GM18519 (cell line): Measurements from ENCODE around the gene JMJD7.

Experiments used
- ATAC-seq: cut with Tn5 transposase; IDR thresholded peaks from one replicate; pipeline ENCODE4 v1.9.1; 2021; ENCODE audit warnings: mild to moderate bottlenecking, moderate library complexity; ENCODE audit not compliant: unreplicated experiment, low FRiP score

Gene JMJD7

GRCh38 chr15:41798607-41799487, 29.0 kb upstream of the JMJD7 start:
- no peak for ATAC-seq

DNA sequence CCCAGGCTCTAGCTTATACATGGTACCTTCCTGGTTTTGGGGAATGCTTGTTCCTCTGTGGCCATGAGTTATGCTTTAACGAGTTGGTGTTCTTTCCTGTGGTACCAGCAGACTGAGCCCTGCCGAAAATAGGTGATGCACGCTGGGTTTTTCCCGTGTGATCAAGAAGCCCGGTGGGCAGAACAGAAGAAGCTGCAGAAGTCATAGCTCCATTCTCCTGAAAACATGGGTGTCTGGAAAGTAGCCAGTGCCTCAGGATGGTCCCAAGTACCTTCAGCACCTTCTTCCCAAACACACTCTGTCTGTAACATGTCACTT, 28.4 kb upstream of the JMJD7 start:
- ATAC-seq, result no peak

GRCh38 chr15:41801185-41801584, 26.7 kb upstream of the JMJD7 start:
- no peak for ATAC-seq

GRCh38 chr15:41801850-41802455, 25.9 kb upstream of the JMJD7 start:
- ATAC-seq, result no peak

- no peak for ATAC-seq
Measured at GRCh38 chr15:41804361-41804760, 23.5 kb upstream of the JMJD7 start.

DNA sequence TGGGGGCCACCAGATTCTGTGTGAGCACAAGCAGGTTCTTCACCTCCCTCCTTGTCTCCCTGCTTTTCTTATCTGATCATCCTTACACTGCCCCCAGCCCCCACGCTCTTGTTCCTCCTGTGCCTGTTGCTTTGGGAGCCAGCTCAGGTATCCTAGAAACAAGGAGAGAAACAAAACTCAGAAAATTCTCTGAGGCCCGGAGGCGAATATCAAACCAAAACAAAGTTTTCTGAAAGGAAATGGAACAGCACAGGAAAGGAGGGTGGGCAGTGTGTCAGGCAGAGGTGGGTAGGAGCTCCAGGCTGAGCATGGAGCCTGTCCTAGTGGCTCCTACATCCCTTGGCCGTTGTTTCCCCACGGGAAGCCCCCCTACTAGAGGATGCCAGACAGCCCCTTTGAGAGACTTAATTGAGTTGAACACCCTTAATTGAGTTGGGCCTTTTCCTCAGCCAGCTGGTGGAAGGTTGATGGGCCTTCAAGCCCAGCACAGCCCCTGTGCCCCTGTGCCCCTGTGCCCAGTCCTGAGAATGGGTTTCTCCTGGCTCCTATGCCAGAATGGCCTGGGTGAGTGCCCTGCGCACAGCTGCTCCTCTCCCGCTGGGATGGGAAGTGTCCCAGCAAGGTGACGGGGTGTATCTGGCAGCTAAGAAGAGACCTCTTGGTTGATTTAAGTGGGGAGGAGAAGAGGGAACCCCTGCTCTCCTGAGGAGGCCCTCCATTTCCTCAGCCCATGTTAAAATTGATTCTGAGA, 22.8 kb upstream of the JMJD7 start:
- ATAC-seq, result no peak

GRCh38 chr15:41805711-41806110, 22.2 kb upstream of the JMJD7 start:
- no peak for ATAC-seq

DNA sequence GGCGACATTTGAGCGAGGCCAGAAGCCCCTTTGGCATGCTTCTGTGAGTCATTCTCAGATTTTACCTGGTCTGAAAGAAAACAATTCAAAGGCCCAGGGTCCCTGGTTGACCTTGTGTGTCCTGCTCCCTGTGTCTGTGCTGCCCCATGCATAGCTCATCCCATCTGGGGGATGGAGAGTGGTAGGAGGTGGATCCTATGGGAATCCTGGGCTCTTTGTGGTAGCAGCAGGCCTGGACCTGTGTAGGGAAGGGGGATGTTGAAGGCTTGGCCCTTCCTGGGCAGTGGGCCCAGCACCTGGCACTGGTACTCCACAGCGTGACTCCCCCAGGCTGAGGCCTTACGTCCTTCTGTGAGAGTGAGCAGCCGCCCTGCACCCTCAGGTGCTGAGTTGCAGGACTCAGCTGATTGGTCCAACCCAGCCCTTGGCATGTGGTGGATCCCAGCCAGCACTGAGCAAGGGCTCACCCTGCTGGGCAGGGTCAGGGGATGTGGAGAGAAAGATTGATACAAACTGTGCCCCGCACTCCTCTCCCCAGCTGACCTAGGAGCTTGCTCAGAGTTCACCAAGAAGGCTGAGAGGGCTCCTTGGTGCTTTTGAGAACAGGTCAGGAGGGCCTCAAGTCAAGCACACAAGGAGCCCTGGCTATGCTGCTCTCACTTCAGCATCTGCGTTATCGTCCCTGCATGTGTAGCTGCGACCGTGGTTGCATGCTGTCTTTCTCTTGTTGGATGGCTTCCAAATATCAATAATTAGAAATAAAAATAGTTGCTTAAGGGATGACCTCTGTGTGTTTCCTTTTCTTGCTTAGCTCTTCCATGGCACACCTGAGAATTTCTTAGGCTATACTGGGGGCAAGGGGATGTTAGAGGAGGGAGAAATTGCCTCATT, 21.4 kb upstream of the JMJD7 start:
- no peak for ATAC-seq

DNA sequence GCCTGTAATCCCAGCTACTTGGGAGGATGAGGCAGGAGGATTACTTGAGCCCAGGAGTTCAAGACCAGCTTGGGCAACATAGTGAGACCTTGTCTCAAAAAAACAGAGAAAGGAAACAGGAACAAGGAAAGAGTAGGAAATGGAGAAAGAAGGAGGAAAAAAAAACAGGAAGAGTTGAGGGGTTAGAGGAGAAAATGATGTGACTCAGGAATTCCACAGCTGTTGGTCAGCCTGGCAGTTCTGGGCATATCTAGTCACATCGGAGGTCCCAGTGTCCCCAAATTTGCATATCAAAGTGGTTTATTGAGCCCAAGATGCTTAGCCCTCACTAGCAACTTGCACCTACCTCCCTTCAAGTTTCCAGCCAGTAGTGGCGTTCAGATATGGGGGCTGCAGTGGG, 18.8 kb upstream of the JMJD7 start:
- ATAC-seq, result no peak

- ATAC-seq, result no peak
Measured at GRCh38 chr15:41809526-41810220, 18.2 kb upstream of the JMJD7 start.

DNA sequence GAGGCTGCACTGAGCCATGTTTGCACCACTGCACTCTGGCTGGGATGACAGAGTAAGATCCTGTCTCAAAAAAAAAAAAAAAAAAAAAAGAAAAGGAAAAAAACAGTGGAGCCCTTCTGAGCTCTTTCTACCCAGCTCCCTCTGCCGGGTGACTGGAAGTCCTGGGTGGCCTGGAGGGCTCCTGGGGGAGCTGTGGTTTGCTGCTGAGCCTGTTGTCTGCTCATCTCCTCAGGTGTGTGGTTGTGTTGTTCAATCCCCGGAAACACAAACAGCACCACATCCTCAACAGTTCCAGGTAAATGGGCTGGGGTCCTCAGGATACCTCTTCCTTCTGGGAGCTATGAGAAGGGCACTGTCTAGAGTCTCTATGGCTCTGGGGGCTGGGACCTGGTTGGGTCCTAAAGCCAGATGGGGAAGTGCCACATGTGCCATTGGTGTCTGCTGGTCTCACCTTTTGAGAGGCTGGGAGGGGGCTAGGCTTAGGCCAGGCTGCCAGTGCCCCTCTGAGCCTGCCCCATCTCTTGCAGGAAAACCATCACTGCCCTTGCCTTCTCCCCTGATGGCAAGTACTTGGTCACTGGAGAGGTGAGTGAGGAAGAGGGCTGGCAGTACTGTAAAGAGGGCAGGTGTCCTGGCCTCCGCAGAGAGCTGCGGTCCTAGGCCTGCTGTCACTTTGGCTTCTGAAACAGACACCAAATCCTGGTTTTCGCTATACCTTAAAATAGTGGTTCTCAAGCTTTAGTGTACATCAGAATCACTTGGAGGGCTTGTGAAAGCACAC, 17.1 kb upstream of the JMJD7 start:
- ATAC-seq, result no peak

DNA sequence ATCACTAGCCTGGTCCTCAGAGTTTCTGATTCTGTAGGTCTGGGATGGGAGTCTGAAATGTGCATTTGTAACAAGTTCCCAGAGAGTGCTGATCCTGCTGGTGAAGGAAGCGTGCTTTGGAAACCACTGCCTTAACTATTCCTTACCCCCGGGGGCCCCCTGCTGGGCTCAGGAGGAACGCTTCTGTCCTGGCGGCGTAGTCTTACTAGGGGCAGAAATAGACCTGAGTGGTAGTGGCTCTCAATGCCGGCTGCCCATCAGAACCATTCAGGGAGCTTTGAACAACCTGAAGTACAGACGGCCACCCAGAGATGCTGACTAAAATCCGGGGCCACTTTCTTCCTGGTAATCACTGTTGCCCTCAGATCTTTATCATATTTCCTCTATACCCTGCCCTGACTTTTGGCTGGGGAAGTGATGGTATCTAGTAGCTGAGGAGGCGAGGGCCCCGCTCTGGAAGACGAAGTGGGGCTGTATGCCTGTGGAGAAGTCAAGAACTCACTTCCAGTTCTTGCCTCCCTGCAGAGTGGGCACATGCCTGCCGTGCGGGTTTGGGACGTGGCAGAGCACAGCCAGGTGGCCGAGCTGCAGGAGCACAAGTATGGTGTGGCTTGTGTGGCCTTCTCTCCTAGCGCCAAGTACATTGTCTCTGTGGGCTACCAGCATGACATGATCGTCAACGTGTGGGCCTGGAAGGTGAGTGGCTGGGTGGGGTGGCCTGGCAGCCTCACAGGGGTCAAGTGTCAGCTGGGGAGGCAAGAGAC, 16.3 kb upstream of the JMJD7 start:
- no peak for ATAC-seq

DNA sequence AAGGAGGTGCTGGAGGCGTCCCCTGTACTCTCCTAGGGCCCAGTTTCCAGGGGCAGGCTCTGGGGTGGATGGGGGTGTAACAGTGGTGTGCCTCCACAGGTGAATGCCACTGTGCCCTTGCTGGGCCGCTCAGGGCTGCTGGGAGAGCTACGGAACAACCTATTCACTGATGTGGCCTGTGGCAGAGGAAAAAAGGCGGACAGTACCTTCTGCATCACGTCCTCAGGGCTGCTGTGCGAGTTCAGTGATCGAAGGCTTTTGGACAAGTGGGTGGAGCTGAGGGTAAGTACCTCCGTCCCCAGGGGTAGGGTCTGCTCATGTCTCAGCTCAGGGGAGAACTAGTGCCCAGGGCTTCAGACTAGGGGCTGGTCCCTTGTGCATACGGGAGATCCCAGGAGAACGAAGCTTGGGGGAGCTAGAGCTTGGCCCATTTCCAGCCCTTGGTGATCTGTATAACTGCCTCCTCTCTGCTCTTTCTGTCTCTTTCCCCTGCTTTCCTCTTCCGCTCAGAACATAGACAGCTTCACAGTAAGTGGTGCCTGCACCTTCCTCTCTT, 15.0 kb upstream of the JMJD7 start:
- ATAC-seq, result no peak

- no peak for ATAC-seq
Measured at GRCh38 chr15:41813426-41813825, 14.5 kb upstream of the JMJD7 start.

DNA sequence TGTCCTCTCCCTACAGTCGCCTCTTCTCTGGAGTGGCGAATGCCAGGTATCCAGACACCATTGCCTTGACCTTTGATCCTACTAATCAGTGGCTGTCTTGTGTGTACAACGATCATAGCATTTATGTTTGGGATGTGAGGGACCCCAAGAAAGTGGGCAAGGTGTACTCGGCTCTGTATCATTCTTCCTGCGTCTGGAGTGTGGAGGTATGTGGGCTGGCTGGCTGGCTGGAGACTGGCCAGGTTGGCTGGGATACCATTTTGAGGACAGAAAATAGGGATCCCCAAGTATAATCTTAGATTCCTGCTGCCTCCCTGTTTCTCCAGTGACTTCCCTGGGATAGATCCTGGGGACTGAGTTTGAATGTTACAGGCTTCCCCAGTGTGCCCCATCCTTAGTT, 13.4 kb upstream of the JMJD7 start:
- no peak for ATAC-seq

DNA sequence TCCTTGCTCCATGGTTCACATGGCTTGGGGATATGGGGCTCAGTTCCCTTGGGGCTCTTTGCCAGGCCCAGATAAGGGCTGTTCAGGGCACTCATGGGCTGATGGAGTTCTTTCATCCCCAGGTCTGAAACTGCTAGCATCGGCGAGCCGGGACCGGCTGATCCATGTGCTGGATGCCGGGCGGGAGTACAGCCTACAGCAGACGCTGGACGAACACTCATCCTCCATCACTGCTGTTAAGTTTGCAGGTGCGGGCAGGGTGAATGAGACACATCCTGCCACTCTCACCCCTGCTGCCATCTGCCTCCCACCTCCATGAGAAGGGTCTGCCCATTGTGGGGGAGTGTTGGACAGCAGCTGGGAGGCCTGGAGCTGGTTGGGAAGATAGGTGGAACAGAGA, 11.1 kb upstream of the JMJD7 start:
- no peak for ATAC-seq

GRCh38 chr15:41817327-41817726, 10.6 kb upstream of the JMJD7 start:
- no peak for ATAC-seq

DNA sequence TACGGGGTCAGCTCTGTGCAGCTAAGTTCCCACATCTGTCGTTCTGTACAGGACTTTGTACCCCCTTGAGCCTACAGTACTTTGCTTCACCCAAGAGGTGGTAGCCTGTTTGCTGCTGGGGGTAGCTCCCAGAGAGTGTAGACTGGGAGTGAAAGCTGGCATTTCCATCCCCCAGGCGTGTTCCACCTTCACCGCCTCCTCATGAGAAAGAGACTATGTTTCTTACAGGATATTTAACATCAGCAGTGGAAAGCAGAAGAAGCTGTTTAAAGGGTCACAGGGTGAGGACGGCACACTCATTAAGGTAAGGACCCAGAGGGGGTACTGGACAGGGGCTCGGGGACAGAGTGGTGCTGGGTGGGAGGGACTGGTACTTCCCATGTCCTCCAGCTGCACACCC, 10.1 kb upstream of the JMJD7 start:
- no peak for ATAC-seq
